Fibroblast of peridontal ligament (primary cell): ENCODE data around the gene ARHGAP25.

Experiments
- DNase-seq: peaks from one replicate; pipeline ENCODE4 v3.0.0-alpha.2; 2010; ENCODE audit errors: extremely low read depth

ARHGAP25 gene

GRCh38 chr2:68829749-68830148, 95.1 kb downstream of the ARHGAP25 start:
- no peak for DNase-seq

DNA sequence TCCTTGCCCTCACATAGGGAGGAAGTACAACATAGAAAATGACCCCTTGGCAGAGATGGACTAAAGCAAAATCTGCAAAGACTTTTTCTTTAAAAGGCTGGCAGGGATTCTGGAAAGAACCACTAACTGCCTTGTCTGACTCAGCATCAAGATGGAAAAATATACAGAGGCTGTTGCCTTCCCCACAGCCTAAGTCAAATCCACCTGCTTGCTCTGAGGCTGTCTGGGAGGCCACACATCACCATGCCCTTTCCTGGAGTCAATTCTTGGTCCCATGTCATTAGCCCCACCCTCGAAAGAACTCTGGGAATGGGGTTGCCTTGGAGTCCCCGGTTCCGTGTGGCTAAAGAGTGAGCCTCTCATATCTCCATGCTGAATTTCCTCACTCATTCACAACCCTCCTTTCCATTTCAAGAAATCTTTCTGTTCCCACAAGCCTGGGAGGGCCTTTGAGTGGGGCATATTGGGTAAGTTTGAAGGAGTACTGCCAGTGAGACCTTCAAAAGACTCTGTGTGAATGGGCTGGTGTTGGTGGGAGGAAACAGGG, 97.1 kb downstream of the ARHGAP25 start:
- peak; percentile 82 for DNase-seq

- no peak for DNase-seq
Measured at GRCh38 chr2:68832233-68832869, 97.7 kb downstream of the ARHGAP25 start.

DNA sequence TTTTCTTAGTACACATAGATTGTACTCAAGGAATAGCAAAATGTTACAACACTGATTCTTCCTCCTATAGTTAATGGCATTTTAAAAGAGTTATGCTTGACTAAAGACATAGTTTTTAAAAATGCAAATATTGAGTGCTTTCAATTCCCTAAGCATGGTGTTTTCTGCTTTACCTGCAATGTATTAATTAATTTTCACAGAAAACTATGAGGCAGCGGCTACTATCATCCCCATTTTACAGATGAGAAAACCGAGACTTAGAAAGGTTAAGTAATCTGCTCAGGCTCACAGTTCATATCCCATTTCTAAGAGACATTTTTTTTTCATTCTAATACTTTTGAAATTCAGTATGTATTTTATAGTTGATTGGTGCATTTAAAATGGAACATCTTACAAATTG, 98.6 kb downstream of the ARHGAP25 start:
- no peak for DNase-seq

GRCh38 chr2:68834737-68835376, 100.2 kb downstream of the ARHGAP25 start:
- no peak for DNase-seq

DNA sequence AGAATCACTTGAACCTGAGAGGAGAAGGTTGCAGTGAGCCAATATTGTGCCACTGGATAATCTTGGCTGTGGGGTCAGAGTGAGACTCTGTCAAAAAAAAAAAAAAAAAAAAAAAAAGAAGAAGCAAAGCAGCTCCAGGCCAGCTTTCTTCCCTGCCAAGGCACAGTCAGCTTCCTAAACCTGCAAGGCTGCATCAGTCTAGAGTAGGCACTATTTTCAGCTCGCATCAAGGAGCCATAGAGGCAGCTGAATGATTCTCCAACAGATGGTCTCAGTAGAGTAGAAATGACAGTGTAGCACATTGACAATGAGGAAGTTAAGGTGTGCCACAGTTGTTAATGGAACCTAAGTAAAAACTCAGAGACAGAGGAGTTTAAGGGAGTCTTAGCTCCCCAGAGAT, 101.0 kb downstream of the ARHGAP25 start:
- no peak for DNase-seq

- DNase-seq, result no peak
Measured at GRCh38 chr2:68837164-68837860, 102.7 kb downstream of the ARHGAP25 start.

- peak; percentile 48 for DNase-seq
Measured at GRCh38 chr2:68837861-68838341, 103.3 kb downstream of the ARHGAP25 start.

- no peak for DNase-seq
Measured at GRCh38 chr2:68838641-68839040, 104.0 kb downstream of the ARHGAP25 start.

DNA sequence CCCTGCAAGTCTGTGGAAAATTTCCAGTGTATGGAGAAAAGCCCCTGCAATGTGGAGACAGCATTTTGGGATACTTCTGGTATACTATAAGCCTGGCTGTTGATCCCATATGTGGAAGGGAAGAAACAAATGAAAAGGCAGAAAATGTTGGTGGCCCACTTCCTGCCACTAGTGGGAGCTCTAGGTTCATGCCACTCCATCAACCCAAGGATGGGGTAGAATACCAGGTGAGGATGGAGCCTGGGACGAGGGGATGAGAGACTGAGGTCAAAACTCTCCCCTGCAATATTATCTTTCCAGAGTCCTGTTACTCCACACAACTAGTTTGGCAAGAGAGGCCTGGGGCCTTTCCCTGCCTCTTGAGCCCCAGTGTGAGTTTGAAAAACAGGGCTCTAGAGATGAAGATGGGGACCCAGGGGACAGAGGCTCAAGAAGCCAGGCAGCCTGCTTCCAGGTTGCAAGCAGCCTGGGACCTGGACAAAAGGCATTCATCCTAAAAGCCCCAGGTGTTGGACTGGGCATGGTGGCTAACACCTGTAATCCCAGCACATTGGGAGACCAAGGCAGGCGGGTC, 104.7 kb downstream of the ARHGAP25 start:
- DNase-seq, result no peak

DNA sequence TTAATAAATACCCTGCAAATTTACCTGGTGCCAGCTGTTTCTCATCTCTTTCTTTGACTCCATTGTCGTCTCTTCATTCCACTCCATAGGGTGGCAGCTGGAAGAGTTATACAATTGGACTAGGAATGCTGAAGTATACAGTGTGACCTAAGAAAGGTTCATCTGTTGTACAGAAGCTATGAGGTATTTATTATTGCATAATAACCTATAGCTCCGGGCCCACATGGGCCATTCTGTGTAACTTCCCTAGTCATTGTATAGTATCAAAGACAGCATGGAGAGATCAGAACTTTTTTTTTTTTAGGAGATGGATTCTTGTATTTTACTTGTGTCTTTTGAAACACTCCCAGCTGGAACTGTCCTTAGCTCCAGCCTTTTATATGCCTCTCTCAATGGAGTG, 110.4 kb downstream of the ARHGAP25 start:
- no peak for DNase-seq

DNA sequence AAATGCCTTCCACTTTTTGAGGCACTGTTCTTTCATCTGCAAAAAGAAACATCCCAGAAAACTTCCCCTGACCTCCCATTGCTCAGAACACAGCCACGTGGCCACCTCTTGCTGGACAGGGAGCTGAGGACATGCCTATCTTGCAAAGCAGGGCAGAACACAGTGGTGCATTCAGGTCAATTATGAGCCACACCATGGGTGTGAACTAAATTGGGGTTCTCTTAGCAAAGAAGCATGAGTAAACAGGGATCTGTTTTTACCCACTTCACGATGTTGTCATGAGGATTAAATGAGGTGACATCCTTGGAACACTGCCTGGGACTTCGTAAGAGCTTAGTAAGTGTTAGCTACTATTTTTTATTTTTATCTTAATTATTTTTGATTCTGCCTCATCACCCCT, 111.5 kb downstream of the ARHGAP25 start:
- DNase-seq, result no peak

GRCh38 chr2:68847751-68848150, 113.1 kb downstream of the ARHGAP25 start:
- DNase-seq, result no peak

- no peak for DNase-seq
Measured at GRCh38 chr2:68849579-68850030, 115.0 kb downstream of the ARHGAP25 start.

GRCh38 chr2:68850524-68850923, 115.9 kb downstream of the ARHGAP25 start:
- no peak for DNase-seq

DNA sequence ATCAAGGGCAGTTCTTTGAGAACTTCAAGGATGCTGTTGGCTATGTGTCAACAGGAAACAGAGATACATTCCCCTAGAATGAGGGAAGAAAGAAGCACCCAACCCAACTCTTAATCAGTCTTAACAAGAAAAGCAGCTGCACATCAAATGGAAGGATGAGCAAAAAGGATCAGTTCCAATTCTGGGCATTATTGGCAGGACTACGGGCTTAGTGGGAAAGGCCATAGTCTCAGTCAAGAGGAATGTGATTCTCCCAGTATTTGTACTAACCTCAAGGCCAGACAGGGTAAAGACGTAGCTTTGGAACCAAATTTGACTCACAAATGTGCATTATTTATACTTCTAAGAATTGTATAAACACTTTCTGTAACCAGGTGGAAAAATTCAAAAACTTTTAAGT, 118.4 kb downstream of the ARHGAP25 start:
- no peak for DNase-seq

- no peak for DNase-seq
Measured at GRCh38 chr2:68853915-68854314, 119.3 kb downstream of the ARHGAP25 start.

GRCh38 chr2:68854476-68854875, 119.9 kb downstream of the ARHGAP25 start:
- DNase-seq, result no peak

GRCh38 chr2:68855550-68855949, 120.9 kb downstream of the ARHGAP25 start:
- DNase-seq, result no peak

- DNase-seq, result no peak
Measured at GRCh38 chr2:68857202-68857845, 122.7 kb downstream of the ARHGAP25 start.

GRCh38 chr2:68857855-68858456, 123.3 kb downstream of the ARHGAP25 start:
- DNase-seq, result no peak
